Gastrocnemius medialis (tissue), 4 donors: ENCODE results near the gene CD68.
"Not testable (repeated sequence)": the region's sequence is repeated elsewhere in the genome, so short reads cannot be mapped to it uniquely, and the experiment has no call there.

Experiments
- CTCF ChIP-seq, 5 experiments: fragments of 450-650 bp in 3 of 5; fragments of 200-600 bp in 2 of 5; sonication (generic) in 2 of 5; IDR thresholded peaks in 4 of 5; conservative IDR thresholded peaks in 1 of 5; 1 replicate in 4 of 5; 2 replicates in 1 of 5; pipeline ENCODE4 v1.5.1; 2016 to 2019; ENCODE audit warnings: antibody characterized with exemption in 5 of 5, mild to moderate bottlenecking in 3 of 5, moderate library complexity in 3 of 5
- POLR2A ChIP-seq, 2 donors: fragments of 450-650 bp; IDR thresholded peaks; one replicate each; pipeline ENCODE4 v1.6.1; 2017; ENCODE audit warnings: antibody characterized with exemption in 2 of 2, mild to moderate bottlenecking in 2 of 2, moderate library complexity in 2 of 2

GRCh38 chr17:7597561-7597960, 18.1 kb downstream of the CD68 start:
- TF ChIP-seq POLR2A (IDR thresholded peaks at IDR 0.05); CTCF (IDR thresholded peaks at IDR 0.05 in 4 of 5, conservative IDR thresholded peaks at IDR 0.05 in 1 of 5): not testable (repeated sequence)
